HG03342 (cell line): ENCODE results near the gene ZNF836.
"Not testable (repeated sequence)": the region's sequence is repeated elsewhere in the genome, so short reads cannot be mapped to it uniquely, and the experiment has no call there.

ENCODE experiments used
- ATAC-seq: cut with Tn5 transposase; IDR thresholded peaks from one replicate; pipeline ENCODE4 v1.9.1; 2021; ENCODE audit warnings: mild to moderate bottlenecking, moderate library complexity; ENCODE audit not compliant: unreplicated experiment

The ZNF836 gene

DNA sequence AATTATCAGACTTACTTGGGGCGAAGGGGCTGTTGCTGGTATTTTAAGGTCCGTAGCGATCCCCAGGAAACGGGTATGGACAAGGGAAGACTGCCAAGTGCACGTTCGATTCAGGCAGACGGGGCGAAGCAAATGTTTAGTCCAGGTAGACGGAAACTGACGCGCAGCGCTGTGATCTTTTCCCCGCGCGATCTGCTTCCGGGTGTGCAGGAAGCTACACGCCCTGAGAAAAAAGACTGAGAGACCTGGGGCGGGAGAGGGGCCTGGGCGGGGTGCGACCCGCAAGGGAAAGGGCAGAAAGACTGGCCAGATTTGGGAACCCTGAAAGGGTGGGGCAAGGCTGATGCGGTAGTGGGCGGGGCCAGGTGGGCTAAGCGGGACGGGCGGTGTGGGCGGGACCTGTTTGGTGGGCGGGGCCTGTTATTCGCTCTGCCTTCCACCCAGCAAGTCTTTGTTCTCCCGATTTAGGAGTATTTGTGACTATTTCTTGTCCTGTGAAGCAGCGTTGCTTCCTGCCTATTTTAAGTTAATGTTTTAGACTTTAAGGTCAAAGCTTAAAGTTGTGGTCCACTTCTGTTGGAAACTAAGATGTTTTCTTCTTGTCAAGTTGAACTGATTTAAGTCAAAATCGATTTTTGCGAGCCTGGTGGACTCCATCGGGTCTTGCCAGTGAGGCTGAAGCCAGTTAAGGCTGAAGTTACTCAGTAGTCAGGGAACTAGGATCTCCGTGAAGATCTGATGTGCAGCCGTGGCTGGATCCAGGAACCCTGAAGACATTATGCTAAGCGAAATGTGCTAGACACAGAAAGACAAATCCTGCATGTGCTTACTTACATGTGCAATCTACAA lies at the start of gene ZNF836:
Gene ZNF836, minus strand, starts transcription at position 301 of the 849 bp plus-strand sequence. CDS start 3,549 bp downstream, outside the sequence.
- peak; percentile 85 for ATAC-seq

DNA sequence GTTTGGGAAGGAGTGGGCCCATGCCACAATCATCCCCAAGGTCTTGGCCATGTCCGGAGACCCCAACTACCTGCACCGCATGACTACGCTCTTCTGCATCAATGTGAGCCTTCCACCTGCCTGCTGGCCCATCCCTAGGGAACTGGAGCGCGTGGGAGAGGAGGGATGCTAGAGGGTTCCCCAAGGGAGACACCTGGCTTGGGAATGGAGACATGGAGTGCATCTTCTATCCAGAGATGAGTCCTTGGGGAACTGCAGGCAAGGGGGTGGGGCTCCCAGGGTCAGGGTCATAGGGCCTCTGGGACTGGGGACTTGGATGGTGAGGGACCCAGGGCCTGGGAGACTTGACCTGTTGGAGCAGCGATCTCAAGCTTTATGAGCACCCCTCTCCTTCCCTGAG lies 49.6 kb upstream of the ZNF836 start:
- no peak for ATAC-seq

DNA sequence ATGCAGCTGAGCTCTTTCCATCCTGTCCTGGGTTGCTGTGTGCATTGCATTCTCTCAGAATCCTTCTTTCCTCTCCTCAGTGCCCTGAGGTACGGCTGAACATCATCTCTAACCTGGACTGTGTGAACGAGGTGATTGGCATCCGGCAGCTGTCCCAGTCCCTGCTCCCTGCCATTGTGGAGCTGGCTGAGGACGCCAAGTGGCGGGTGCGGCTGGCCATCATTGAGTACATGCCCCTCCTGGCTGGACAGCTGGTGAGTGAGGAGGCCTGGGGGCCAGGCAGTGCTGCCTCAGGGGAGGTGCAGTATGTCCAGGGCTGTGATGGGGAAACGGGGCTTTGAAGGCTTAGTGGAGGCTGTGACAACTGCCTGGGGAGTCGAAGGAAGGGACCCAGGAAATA lies 48.2 kb upstream of the ZNF836 start:
- no peak for ATAC-seq

DNA sequence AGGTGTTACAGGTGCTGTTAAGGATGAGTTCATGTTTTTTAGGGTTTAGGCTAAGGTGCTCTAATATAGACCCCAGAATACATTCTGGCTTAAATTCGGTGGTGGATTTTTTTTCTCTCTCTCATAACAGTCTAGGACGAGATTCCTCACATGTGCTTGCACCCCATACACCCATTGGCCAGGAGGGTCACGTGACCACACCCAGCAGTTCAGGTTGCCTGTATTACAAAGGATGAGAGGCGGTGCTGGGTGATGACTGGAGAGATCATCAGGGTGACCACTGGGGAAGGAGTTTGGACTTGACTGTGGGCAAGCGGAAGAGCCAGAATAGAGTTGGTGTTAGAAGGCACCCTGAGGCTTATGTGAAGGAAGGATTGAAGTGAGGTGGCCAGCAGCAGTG lies 46.2 kb upstream of the ZNF836 start:
- no peak for ATAC-seq

DNA sequence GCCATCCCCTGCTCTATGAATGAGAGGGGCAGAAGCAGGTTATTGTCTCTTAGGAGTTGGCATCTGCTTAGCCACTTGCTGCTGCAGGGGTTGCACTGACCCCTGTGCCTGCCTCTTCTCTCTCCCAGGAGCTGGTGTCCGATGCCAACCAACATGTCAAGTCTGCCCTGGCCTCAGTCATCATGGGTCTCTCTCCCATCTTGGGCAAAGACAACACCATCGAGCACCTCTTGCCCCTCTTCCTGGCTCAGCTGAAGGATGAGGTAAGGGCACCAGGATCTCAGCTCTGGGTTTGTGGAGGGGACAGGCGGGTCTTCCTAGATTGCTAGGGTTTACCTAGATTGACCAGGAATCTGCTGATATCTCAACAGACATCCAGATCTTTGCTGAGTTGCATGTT lies 45.0 kb upstream of the ZNF836 start:
- ATAC-seq = no peak

DNA sequence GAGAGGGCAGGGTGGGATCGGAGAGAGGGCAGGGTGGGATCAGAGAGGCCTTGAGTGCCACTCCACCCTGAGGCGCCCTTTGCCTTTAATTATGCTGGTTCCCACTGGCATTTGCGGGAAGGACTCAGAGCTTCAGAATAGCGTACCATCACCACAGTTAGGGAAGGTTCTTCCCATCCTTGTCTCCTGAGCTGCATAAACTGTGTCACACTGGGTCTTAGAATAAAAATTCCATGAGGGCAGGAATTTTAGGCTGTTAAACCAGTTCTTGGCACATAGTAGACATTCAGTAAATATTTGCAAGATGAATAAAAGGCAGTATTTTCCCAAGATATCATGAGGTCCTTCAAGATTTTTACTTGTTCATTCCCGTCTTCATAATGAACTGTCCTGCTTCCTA lies 42.8 kb upstream of the ZNF836 start:
- no peak for ATAC-seq

DNA sequence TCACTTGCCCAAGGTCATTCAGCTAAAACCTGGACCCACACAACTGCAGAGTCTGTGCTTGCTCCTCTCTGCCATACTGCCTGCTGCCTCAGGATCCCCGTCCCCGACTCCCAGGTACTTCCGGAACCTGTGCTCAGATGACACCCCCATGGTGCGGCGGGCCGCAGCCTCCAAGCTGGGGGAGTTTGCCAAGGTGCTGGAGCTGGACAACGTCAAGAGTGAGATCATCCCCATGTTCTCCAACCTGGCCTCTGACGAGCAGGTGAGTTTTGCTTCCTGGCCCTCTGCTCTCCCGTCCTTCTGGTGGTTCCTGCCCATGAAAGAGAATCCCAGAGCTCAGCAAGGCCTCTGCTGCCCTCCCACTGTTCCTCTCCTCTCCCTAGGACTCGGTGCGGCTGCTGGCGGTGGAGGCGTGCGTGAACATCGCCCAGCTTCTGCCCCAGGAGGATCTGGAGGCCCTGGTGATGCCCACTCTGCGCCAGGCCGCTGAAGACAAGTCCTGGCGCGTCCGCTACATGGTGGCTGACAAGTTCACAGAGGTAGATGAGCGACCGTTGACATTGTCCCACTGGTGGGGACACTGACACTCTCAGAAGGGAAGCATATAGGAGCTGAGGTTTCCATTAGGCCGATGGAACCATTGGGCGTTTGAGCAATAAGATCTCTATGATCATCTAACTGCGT lies 41.3 kb upstream of the ZNF836 start:
- ATAC-seq = no peak

DNA sequence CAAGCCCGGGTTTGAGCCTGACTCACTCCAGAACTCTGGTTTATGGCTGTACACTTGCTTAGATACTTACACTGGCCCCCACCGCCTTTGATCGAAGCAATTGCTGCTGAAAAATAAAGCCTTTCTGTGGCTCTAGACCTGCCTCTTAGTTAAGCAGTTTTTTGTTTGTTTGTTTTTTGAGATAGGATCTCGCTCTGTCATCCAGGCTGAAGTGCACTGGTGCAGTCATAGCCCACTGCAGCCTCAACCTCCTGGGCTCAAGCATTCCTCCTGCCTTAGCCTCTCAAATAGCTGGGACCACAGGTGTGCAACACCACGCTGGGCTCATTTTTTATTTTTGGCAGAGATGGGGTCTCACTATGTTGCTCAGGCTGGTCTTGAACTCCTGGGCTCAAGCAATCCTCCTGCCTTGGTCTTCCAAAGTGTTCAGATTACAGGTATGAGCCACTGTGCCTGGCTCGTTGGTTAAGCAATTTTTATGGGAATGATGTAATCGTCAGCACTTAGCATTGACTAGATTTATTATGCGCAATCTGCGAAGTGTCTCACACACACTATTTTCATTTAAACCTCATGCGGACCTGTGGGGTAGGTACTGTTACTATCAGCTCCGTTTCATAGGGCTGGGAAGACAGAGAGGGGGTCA lies 40.6 kb upstream of the ZNF836 start:
- no peak for ATAC-seq

DNA sequence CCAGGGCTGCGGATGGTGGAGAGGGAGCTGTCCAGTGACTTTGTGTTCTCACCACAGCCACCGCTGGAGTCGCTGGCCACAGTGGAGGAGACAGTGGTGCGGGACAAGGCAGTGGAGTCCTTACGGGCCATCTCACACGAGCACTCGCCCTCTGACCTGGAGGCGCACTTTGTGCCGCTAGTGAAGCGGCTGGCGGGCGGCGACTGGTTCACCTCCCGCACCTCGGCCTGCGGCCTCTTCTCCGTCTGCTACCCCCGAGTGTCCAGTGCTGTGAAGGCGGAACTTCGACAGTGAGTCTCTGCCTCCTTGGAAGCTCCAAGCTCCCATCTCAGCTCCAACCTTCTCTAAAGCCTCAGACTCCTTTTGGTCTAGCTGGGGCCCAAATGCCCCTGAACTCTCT lies 39.8 kb upstream of the ZNF836 start:
- no peak for ATAC-seq

DNA sequence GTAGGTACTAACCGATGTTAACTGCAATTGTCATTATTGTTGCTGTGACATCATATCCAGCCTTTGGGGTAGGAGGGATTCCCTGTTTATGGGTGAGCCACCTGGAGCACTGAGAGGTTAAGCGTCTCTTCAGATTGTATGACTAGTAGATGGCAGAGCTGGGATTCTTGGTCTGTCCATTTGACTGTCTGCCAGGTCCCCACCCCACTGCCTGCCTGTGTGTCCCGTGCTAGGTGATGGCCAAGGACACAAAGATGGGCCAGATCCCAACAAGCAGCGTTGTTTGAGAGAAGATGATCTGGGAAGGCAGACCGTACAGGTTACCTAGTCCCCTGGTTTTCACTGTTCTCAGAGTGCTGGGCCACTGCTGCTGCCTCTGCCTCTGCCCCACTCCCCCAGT lies 35.1 kb upstream of the ZNF836 start:
- no peak for ATAC-seq

DNA sequence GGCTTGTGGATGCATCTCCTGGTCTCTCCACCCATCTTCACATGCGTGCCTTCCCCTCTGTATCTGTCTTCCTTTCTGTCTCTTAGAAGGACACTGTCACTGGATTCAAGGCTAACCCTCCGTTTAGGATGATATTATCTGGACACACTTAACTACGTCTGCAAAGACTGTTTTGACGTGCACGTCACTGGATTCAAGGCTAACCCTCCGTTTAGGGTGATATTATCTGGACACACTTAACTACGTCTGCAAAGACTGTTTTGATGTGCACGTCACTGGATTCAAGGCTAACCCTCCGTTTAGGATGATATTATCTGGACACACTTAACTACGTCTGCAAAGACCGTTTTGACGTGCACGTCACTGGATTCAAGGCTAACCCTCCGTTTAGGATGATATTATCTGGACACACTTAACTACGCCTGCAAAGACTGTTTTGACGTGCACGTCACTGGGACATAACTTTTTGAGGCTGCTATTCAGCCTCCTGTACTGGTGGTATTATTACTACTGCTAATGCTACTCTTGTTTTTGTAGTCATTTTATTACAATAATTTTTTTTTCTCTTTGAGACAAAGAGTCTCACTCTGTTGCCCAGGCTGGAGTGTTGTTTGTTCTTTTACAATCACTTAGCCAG lies 29.5 kb upstream of the ZNF836 start:
- ATAC-seq = not testable (repeated sequence)

DNA sequence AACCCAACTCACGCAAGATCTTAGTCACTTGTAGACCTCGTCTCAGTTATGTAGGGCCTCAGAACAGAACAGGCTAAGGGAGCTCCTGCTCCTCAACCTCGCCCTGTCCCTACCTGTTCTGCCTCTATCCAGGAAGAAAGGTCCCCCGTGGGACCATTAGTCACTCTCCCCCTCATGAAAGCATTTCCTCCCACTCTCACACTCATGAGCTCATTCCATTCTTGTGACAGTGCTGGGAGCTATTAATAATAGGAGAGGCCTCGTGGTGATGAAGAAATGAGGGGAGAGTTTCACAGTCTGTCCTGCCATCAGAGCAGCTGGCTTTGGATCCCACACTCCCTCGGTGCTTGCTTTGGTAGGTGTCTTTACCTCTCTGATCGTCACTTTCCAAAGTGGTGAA lies 28.6 kb upstream of the ZNF836 start:
- no peak for ATAC-seq

DNA sequence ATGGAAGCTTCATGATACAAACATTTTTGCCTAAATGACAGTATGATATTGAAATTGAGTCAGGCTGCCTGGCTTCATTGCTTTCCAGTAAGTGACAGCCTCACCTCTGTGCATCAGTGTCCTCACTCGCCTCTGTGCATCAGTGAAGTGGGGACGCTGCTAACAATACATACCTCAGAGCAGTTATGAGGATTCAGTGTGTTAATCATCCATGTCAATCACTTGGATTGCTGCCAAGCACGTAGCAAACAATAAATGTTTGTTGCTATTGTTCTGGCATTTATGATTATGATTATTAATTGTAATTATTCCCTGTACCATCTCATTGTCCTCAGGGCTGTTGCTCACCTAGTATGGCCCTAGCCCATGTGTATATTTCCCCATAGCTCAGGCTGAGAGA lies 27.3 kb upstream of the ZNF836 start:
- ATAC-seq = no peak

DNA sequence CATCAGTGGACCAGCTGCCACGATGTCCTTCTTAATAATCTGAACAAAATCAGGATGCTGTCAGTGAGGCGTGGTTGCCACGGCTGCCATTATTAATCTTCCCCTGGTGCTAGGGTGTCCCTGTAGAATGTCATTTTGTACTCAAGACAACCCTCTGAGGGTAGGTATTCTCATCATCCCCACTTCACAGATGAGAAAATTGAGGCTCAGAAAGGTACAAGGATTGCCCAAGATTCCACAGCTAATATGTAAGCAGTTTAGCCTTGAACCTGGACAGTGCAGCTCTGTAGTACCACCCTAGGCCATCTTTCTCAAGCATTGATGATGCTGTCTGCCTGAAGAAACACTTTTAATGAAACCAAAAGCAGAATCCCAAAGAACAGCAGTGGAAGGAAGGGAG lies 26.5 kb upstream of the ZNF836 start:
- ATAC-seq = no peak

DNA sequence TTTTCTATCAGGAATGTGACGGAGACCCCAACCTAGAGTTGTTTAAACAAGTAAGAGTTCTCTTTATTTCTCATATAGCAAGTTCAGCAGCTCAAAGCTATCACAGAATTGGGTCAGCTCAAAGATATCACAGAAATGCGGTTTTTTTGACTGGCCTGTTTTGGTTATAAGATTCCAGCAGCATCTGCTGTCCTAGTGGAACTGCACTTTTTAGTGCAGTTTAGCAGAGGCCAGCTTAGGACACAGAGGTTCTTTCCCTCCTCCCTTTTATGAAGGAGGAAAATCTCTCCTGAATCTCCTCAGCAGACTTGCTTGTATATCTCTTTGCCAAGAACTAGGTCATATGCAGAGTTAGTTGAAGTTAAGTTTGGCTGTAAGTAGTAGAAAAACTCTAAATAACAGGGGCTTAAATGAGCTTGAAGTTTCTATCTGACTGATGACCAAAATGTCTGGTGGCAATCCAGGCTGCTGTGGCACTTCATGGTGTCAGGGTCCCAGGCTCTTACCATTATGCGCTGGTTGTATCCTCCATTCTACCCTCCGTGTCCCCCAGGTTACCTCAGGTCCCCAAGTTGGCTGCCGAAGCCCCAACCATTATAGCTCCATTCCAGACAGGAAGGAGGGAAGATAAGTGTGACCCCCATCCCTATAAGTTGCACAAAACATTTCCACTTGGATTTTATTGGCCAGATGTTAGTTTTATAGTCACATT lies 25.0 kb upstream of the ZNF836 start:
- no peak for ATAC-seq

DNA sequence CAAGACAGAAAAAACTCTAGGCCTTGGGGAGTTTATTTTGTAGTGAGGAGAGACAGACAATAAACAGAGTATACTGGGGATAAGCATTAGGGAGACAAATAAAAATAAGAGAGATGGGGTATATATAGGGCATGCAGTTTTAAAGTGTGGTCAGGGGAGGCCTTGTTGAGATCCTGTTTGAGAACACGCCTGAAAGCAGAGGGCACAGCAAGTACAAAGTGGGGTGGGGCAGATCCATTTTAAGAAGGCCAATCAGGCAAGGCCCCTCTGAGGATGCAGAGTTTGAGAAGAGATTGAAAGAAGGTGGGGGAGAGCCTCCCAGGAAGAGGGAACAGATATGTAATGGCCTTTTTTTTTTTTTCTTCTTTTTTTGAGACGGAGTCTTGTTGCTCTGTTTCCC lies 20.5 kb upstream of the ZNF836 start:
- no peak for ATAC-seq

DNA sequence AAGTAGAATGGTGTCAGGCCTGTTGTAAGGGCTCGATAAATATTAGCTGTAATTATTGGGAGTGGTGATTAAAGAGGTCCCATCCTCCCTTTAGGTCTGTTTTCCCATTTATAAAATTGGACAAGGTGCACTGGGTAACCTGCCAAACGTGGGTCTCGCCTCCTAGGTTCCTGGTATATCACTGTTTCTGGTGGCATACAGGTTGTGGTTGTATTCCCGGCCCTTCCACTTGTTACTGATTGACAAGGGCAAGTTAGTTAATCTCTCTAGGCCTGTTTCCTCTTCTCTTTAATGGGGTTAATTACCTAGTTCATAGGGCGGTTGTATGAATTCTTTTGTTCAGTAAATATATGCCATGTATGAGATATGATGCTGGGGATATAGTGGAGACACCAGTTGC lies 20.0 kb upstream of the ZNF836 start:
- no peak for ATAC-seq

DNA sequence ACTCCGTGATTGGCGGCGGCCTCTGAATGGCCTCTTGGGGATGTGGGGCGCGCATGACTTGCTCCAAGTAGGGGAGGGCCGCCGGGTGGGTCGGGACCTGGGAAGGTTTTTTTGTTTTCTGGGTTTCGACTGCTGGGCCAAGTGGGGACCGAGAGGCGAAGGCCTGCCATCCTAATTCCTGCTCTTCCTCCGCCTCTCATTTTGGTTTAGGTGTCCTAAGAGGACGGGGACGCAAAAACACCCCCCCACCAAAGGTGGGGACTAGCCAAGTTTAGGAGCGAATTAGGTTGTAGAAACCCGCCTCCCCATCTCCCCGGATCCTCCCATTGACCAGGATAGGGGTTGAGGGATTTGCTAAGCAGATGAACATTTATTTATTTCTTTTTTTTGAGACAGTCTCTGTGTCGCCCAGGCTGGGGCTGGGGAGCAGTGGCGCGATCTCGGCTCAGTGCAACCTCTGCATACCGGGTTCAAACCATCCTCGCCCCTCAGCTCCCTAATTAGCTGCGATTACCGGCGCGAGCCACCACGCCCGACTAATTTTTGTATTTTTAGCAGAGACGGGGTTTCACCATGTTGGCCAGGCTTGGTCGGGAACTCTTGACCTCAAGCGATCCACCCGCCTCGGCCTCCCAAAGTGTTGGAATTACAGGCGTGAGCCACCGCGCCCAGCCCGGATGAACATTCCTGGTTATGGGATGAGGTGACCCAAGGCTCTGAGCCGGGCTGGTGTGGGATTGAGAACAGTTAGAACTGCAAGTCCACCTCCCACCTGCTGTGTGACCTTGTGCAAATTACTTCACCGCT lies 19.3 kb upstream of the ZNF836 start:
- ATAC-seq = no peak

DNA sequence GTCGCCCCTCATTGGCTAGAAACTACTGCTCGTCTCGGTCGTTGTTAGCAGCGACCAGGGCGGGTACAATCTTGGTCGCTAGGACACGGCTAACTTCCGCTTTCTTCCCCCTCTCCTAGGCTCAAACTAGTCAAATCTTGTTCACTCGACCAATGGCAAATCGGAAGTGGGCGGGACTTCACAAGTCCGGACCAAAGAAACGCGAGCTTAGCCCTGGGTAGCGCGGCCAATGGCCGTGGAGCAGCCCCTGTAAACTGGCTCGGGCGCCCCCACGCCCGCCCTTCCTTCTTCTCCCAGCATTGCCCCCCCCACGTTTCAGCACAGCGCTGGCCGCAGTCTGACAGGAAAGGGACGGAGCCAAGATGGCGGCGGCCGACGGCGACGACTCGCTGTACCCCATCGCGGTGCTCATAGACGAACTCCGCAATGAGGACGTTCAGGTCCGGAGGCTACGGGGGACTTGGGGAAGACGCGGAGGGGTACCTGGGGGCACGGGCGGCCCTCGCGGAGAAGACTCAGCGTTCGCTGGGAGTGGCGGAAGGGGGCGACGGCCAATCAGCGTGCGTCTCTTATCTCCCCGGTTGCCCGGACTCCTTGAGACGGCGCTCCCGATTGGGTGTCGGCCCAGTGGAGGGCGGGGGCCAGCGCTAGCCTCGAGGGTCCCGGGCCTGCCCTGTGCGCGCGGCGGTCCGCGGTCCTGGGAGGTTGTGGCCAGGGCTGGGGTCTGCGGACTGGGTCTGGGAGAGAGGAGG lies 18.5 kb upstream of the ZNF836 start, which contains the start of gene PPP2R1A:
Gene PPP2R1A, plus strand, starts transcription at position 318 of the 752 bp plus-strand sequence. Its CDS starts 45 bp downstream, at position 363.
- peak; percentile 88 for ATAC-seq
